DOHH2 (cell line): ENCODE results near the gene TRPM3.

ENCODE experiments used
- EZH2phosphoT487 ChIP-seq: fragments of 200-600 bp; sonication (generic); IDR thresholded peaks from 2 replicates; pipeline ENCODE4 v1.6.1; 2017; ENCODE audit warnings: borderline replicate concordance, mild to moderate bottlenecking, antibody characterized with exemption, low read length, moderate library complexity, mixed read lengths
- TF ChIP-seq, protein P1 (sequence below): fragments of 200-600 bp; sonication (generic); IDR thresholded peaks from one replicate; pipeline ENCODE4 v1.5.1; 2014; ENCODE audit warnings: antibody characterized with exemption, mild to moderate bottlenecking, low read depth, low read length; ENCODE audit not compliant: poor library complexity, severe bottlenecking

DNA sequence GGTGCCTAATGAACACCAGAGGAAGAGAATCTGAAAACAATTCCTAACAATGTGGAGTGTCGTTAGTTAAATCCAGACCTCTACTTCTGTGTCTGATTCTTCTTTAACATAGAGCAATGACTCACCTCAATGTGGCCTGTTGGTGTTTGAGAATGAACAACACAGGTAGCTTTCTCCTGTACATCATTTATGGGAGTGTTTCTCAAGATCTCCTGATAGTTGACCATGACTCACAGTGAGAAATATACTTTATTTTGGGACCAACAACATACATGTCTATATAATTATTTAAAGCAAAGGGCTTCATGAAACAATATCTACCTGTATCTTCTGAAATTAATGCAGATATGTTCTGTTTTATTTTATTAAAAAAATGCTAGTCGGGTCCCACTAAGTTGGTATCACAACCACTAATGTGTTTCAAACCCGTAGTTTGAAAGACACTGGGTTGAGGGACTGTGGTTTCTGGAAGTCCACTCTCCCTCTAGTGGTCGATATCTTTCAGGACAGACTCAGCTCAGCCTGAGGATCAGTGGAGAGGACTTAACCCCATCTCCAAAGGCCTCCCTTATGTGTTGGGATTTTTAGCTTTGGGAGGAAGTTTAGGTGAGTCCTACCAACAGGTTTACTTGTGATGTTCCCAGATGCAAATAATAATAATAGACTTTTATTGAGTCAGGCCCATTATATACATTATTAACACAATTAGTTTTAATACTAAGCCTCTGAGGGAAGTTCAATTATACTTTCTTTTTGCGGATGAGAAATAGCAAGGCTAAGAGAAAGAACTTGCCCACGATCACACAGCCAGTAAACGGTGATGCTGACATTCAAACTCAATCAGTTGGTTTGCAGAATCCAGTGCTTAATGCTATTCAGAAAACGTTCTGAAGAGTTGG, 636.9 kb downstream of the TRPM3 start:
- TF ChIP-seq, protein P1, sequence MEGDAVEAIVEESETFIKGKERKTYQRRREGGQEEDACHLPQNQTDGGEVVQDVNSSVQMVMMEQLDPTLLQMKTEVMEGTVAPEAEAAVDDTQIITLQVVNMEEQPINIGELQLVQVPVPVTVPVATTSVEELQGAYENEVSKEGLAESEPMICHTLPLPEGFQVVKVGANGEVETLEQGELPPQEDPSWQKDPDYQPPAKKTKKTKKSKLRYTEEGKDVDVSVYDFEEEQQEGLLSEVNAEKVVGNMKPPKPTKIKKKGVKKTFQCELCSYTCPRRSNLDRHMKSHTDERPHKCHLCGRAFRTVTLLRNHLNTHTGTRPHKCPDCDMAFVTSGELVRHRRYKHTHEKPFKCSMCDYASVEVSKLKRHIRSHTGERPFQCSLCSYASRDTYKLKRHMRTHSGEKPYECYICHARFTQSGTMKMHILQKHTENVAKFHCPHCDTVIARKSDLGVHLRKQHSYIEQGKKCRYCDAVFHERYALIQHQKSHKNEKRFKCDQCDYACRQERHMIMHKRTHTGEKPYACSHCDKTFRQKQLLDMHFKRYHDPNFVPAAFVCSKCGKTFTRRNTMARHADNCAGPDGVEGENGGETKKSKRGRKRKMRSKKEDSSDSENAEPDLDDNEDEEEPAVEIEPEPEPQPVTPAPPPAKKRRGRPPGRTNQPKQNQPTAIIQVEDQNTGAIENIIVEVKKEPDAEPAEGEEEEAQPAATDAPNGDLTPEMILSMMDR: peak; percentile 65
- no peak for TF ChIP-seq EZH2phosphoT487
